Measurements from ENCODE around the gene AGBL1. TPM values are rescaled to one million over a fixed set of nuclear protein-coding genes. Genes with fewer than 3 reads are reported as not detected.

The AGBL1 gene
- total RNA-seq, 1 experiment from 2014 or later: not detected

DNA sequence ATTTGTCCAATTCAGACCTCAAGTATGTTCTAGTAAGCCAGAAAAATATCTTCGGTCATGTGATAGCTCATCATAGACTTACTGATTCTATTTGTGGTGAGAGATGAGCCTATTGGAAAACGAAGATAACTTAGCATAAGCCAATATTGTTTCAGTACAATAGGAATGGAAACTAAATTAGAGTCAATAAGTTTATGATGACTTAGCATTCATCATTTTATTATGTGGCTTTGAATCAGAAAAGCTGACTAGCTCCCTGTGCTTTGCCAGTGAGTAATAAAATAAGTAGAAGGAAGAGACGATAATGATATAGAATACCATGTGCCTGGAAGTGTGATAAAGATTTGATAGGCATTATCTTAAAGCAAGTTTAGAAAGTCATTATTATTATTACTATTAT, 605.6 kb downstream of the AGBL1 start:
- CTCF ChIA-PET: no interaction called here
- no TSS peak for BruUV-seq (replicated peaks)
- H3K9me3 ChIP-seq (ENCODE audit: low read depth, low read length, poor library complexity, severe bottlenecking): no peaks in the 10 kb centered on the region
- POLR2A ChIA-PET (ENCODE audit: low non-redundant PET): no interaction called here
- H3K4me3 ChIP-seq (ENCODE audit: low read depth, low read length, poor library complexity, severe bottlenecking): no peak overlapping the region
- H3K27ac ChIP-seq (ENCODE audit: low read depth, low read length, poor library complexity, severe bottlenecking): no peak overlapping the region
- intact Hi-C loops (cut with micrococcal nuclease; ENCODE audit: unreplicated experiment): no loop called here
- no peaks in the 10 kb centered on the region for H3K27me3 ChIP-seq (replicated peaks; ENCODE audit: insufficient read depth, low read depth, low read length, poor library complexity)
- H3K4me1 ChIP-seq (ENCODE audit: insufficient read depth, low read length, poor library complexity, severe bottlenecking): no peaks in the 10 kb centered on the region
- no peak for DNase-seq (ENCODE audit: low spot score)
- H3K36me3 ChIP-seq (ENCODE audit: insufficient read depth, low read length, poor library complexity, severe bottlenecking): no peaks in the 10 kb centered on the region
- TF ChIP-seq, protein P1, sequence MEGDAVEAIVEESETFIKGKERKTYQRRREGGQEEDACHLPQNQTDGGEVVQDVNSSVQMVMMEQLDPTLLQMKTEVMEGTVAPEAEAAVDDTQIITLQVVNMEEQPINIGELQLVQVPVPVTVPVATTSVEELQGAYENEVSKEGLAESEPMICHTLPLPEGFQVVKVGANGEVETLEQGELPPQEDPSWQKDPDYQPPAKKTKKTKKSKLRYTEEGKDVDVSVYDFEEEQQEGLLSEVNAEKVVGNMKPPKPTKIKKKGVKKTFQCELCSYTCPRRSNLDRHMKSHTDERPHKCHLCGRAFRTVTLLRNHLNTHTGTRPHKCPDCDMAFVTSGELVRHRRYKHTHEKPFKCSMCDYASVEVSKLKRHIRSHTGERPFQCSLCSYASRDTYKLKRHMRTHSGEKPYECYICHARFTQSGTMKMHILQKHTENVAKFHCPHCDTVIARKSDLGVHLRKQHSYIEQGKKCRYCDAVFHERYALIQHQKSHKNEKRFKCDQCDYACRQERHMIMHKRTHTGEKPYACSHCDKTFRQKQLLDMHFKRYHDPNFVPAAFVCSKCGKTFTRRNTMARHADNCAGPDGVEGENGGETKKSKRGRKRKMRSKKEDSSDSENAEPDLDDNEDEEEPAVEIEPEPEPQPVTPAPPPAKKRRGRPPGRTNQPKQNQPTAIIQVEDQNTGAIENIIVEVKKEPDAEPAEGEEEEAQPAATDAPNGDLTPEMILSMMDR (conservative IDR thresholded peaks at IDR 0.05; ENCODE audit: low read depth, low read length): no peak
- no peak for TF ChIP-seq EZH2 (IDR thresholded peaks at IDR 0.05; ENCODE audit: borderline replicate concordance, low read depth, low read length, poor library complexity, severe bottlenecking)

DNA sequence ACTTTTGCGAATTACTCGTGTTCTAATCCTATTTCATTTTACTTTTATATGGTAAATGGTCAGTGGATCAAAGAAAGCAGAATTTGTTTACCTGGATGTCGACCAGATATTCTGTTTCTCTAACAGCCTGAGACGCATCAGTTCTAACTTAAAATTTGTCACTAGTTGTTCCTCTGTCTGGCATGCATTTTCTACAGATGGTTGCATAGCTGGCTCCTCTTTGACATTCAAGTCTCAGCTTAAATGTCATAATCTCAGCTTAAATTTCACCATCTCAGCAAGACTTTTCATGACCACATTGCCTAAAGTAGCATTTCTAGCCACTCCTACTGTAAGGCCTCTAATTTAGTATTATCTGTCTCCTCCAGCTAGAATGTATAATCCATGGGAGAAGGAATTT, 609.3 kb downstream of the AGBL1 start:
- CTCF ChIA-PET: no interaction called here
- no peak overlapping the region for H3K4me3 ChIP-seq (ENCODE audit: low read depth, low read length, poor library complexity, severe bottlenecking)
- DNase-seq (ENCODE audit: low spot score): no peak
- intact Hi-C loops (cut with micrococcal nuclease; ENCODE audit: unreplicated experiment): no loop called here
- BruUV-seq (replicated peaks): no TSS peak
- POLR2A ChIA-PET (ENCODE audit: low non-redundant PET): no interaction called here
- H3K27me3 ChIP-seq (replicated peaks; ENCODE audit: insufficient read depth, low read depth, low read length, poor library complexity): no peaks in the 10 kb centered on the region
- H3K36me3 ChIP-seq (ENCODE audit: insufficient read depth, low read length, poor library complexity, severe bottlenecking): no peaks in the 10 kb centered on the region
- H3K9me3 ChIP-seq (ENCODE audit: low read depth, low read length, poor library complexity, severe bottlenecking): no peaks in the 10 kb centered on the region
- no peak overlapping the region for H3K27ac ChIP-seq (ENCODE audit: low read depth, low read length, poor library complexity, severe bottlenecking)
- H3K4me1 ChIP-seq (ENCODE audit: insufficient read depth, low read length, poor library complexity, severe bottlenecking): no peaks in the 10 kb centered on the region
- no peak for TF ChIP-seq EZH2 (IDR thresholded peaks at IDR 0.05; ENCODE audit: borderline replicate concordance, low read depth, low read length, poor library complexity, severe bottlenecking)
- TF ChIP-seq, protein P1 (conservative IDR thresholded peaks at IDR 0.05; ENCODE audit: low read depth, low read length): no peak

DNA sequence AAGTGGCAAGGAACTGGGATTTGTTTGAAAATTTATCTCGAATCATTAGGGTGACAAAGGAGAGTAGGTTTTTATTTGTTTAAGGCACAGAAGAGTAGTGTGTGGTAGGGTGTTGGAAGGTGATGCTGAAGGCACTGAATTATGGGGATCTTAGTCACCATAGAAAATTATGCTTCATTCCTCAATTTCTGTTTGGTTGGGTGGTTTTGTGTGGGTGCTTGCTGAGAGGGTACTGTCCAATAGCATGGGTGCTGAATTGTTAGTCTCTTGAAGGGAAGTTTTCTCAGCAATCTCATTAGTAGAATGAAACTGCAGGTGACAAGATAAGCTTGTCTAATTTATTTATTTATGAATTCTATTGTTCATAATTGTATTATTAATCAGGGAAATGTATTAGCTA, 610.9 kb downstream of the AGBL1 start:
- H3K36me3 ChIP-seq (ENCODE audit: insufficient read depth, low read length, poor library complexity, severe bottlenecking): no peaks in the 10 kb centered on the region
- CTCF ChIA-PET: no interaction called here
- POLR2A ChIA-PET (ENCODE audit: low non-redundant PET): no interaction called here
- TF ChIP-seq EZH2 (IDR thresholded peaks at IDR 0.05; ENCODE audit: borderline replicate concordance, low read depth, low read length, poor library complexity, severe bottlenecking): no peak
- TF ChIP-seq, protein P1 (conservative IDR thresholded peaks at IDR 0.05; ENCODE audit: low read depth, low read length): no peak
- BruUV-seq (replicated peaks): no TSS peak
- no peak for DNase-seq (ENCODE audit: low spot score)
- no peak overlapping the region for H3K4me3 ChIP-seq (ENCODE audit: low read depth, low read length, poor library complexity, severe bottlenecking)
- no peaks in the 10 kb centered on the region for H3K4me1 ChIP-seq (ENCODE audit: insufficient read depth, low read length, poor library complexity, severe bottlenecking)
- H3K27me3 ChIP-seq (replicated peaks; ENCODE audit: insufficient read depth, low read depth, low read length, poor library complexity): no peaks in the 10 kb centered on the region
- intact Hi-C loops (cut with micrococcal nuclease; ENCODE audit: unreplicated experiment): no loop called here
- no peaks in the 10 kb centered on the region for H3K9me3 ChIP-seq (ENCODE audit: low read depth, low read length, poor library complexity, severe bottlenecking)
- H3K27ac ChIP-seq (ENCODE audit: low read depth, low read length, poor library complexity, severe bottlenecking): no peak overlapping the region
